Measurements from ENCODE around the gene ARMC3. TPM values are rescaled to one million over a fixed set of nuclear protein-coding genes. Genes with fewer than 3 reads are reported as not detected.
A peak's percentile ranks its signal among the peaks of the same experiment; 100 is the strongest.

The ARMC3 gene
- total and polyA plus RNA-seq, 9 of the 15 experiments (the other 6 are each of a cell fraction or from before 2014, with no cell fraction given) = 0.33 to 1.1 (median 0.62) TPM

DNA sequence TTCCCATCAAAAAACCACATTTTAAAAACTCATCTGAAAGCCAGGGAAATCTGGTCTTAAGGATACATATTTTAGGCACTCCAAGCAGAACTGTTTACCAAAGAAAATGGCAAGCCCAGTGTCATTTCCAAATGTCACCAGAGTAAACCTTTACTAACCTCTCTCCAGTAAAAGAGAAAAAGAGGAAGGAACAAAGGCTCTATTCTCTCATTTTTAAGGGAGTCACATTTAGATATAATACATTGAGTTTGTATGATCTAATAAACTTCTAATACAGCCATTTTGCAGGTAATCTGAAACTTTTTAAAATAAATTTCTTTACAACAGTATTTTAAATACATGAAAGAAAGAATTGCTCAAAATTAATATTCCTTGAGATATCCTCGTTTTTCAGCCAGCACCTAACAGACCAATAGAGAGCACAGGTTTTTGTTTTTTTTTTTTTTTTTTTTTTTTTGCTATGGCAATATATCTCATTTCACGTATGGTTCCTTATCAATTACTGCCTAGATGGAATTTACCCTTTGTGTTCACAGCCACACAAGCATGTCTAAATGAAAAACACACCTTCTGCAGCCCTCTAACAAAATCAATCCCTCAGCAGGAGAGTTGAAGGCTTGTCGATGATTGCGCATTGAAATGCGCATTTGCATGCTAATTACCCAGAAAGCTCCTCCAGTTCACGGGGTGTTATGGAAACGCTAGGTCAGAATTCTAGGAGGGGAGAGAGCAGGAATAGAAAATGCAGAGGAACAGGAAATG lies 127.8 kb downstream of the ARMC3 start (continued):
- TF ChIP-seq MTA1 (IDR thresholded peaks at IDR 0.05; ENCODE audit: borderline replicate concordance) (no peak), MYBL2 (IDR thresholded peaks at IDR 0.05; ENCODE audit: low read depth) (no peak), MYBL2 (CRISPR knock-in tag; IDR thresholded peaks at IDR 0.05; ENCODE audit: borderline replicate concordance) (no peak), SP1 (CRISPR knock-in tag; IDR thresholded peaks at IDR 0.05) (no peak), NELFE (IDR thresholded peaks at IDR 0.05; ENCODE audit: insufficient read depth, insufficient read length) (no peak), ZNF79 (CRISPR knock-in tag; IDR thresholded peaks at IDR 0.05; ENCODE audit: low read depth) (no peak), SIN3A (IDR thresholded peaks at IDR 0.05; ENCODE audit: borderline replicate concordance in 2 of 2, control insufficient read depth in 1 of 2, low read depth in 2 of 2, low read length in 2 of 2) (peak in 1 of 2 experiments; percentile 21; a peak in 2 of 4 replicates), ZC3H8 (IDR thresholded peaks at IDR 0.05) (peak; percentile 96), NFXL1 (CRISPR knock-in tag; IDR thresholded peaks at IDR 0.05) (no peak), HDAC3 (IDR thresholded peaks at IDR 0.05; ENCODE audit: borderline replicate concordance, partially characterized antibody) (no peak), PPARD (CRISPR knock-in tag; IDR thresholded peaks at IDR 0.05) (no peak), HSF4 (CRISPR knock-in tag; IDR thresholded peaks at IDR 0.05; ENCODE audit: borderline replicate concordance) (no peak), RBM15 (IDR thresholded peaks at IDR 0.05; ENCODE audit: insufficient read depth, low read length) (no peak), ETV5 (CRISPR knock-in tag; IDR thresholded peaks at IDR 0.05; ENCODE audit: low read depth) (no peak), RBFOX2 (IDR thresholded peaks at IDR 0.05; ENCODE audit: low read depth, low read length) (peak; percentile 85), PHF8 (IDR thresholded peaks at IDR 0.05; ENCODE audit: borderline replicate concordance, low read length) (no peak), CBX2 (IDR thresholded peaks at IDR 0.05; ENCODE audit: insufficient read depth, low read length, poor library complexity, severe bottlenecking) (no peak), ZFP1 (CRISPR knock-in tag; IDR thresholded peaks at IDR 0.05) (no peak)
- TF ChIP-seq, protein P1, sequence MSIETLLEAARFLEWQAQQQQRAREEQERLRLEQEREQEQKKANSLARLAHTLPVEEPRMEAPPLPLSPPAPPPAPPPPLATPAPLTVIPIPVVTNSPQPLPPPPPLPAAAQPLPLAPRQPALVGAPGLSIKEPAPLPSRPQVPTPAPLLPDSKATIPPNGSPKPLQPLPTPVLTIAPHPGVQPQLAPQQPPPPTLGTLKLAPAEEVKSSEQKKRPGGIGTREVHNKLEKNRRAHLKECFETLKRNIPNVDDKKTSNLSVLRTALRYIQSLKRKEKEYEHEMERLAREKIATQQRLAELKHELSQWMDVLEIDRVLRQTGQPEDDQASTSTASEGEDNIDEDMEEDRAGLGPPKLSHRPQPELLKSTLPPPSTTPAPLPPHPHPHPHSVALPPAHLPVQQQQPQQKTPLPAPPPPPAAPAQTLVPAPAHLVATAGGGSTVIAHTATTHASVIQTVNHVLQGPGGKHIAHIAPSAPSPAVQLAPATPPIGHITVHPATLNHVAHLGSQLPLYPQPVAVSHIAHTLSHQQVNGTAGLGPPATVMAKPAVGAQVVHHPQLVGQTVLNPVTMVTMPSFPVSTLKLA (conservative IDR thresholded peaks at IDR 0.05) = peak in 1 of 2 experiments; percentile 21; a peak in 1 of 4 replicates
- TF ChIP-seq, protein P2, sequence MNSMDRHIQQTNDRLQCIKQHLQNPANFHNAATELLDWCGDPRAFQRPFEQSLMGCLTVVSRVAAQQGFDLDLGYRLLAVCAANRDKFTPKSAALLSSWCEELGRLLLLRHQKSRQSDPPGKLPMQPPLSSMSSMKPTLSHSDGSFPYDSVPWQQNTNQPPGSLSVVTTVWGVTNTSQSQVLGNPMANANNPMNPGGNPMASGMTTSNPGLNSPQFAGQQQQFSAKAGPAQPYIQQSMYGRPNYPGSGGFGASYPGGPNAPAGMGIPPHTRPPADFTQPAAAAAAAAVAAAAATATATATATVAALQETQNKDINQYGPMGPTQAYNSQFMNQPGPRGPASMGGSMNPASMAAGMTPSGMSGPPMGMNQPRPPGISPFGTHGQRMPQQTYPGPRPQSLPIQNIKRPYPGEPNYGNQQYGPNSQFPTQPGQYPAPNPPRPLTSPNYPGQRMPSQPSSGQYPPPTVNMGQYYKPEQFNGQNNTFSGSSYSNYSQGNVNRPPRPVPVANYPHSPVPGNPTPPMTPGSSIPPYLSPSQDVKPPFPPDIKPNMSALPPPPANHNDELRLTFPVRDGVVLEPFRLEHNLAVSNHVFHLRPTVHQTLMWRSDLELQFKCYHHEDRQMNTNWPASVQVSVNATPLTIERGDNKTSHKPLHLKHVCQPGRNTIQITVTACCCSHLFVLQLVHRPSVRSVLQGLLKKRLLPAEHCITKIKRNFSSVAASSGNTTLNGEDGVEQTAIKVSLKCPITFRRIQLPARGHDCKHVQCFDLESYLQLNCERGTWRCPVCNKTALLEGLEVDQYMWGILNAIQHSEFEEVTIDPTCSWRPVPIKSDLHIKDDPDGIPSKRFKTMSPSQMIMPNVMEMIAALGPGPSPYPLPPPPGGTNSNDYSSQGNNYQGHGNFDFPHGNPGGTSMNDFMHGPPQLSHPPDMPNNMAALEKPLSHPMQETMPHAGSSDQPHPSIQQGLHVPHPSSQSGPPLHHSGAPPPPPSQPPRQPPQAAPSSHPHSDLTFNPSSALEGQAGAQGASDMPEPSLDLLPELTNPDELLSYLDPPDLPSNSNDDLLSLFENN (IDR thresholded peaks at IDR 0.05; ENCODE audit: low read depth in 2 of 2, low read length in 2 of 2) = peak in 1 of 2 experiments; percentile 96; a peak in 2 of 4 replicates
- TF ChIP-seq, protein P3, sequence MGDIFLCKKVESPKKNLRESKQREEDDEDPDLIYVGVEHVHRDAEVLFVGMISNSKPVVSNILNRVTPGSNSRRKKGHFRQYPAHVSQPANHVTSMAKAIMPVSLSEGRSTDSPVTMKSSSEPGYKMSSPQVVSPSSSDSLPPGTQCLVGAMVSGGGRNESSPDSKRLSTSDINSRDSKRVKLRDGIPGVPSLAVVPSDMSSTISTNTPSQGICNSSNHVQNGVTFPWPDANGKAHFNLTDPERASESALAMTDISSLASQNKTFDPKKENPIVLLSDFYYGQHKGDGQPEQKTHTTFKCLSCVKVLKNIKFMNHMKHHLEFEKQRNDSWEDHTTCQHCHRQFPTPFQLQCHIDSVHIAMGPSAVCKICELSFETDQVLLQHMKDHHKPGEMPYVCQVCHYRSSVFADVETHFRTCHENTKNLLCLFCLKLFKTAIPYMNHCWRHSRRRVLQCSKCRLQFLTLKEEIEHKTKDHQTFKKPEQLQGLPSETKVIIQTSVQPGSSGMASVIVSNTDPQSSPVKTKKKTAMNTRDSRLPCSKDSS (IDR thresholded peaks at IDR 0.05; ENCODE audit: low read depth, partially characterized antibody) = no peak

Measured in K562 (cell line).